GM13976 (cell line): ENCODE data around the gene NDUFB10.

Experiments used
- DNase-seq: peaks from one replicate; pipeline ENCODE4 v3.0.0; 2012; ENCODE audit warnings: low spot score
- CTCF ChIP-seq: IDR thresholded peaks from 2 replicates; pipeline ENCODE4 v1.5.1; 2012; ENCODE audit warnings: borderline replicate concordance, mild to moderate bottlenecking; ENCODE audit not compliant: insufficient read depth; ENCODE audit errors: extremely low read depth, missing control alignments, control extremely low read depth
- in situ Hi-C: fragments of 300-500 bp; cut with MboI; formaldehyde crosslinking; loops from one replicate; pipeline ENCODE4 v1.12.0; 2022; ENCODE audit warnings: low sequenced_read_pairs, mixed read lengths, inconsistent platforms; ENCODE audit not compliant: unreplicated experiment

Gene NDUFB10

GRCh38 chr16:2009164-2009711 is 49.9 kb downstream of the NDUFB10 start:
- in situ Hi-C loops: loop anchor here (25.0 kb wide), 1 partner anchor 478 kb away; the partner anchor contains the start of gene TBC1D24
- no peak for DNase-seq
- no peak for TF ChIP-seq CTCF

DNA sequence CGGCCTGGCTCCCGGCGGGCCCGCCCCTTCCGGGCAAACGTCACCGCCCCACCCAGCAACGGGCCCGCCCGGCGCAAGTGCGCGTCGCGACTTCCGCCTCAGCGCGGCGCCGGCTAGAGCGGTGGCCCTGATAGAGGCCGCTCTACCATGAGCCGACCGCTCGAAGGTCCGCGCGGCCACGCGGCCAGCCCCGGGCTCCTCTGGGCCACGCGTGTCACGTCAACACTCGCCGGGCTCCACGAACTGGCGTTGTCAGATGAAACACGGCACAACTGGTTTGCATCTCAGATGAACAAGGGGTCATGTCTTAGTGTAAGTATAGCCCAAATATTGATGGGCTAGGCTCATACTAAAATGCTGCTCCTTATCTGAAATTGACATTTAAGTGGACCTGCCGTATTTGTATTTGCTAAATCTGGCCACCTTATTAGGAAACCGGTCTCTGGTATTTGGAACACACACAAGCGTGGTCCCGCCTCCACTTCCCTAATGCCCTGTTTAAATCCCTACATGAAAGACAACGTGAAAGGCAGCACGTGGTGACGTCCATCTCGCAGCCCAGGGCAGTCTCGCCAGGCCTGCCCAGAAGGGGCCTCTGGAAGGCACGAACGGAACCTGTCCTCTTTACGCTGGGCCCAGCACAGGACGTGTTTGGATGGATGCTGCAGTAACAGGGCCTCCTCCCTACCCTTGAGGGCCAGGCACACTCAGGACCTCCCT is 50.6 kb downstream of the NDUFB10 start, which contains the start of gene ZNF598:
Gene ZNF598 (minus strand): TSS at position 31 of the 720 bp plus-strand sequence.
- DNase-seq: peak; percentile 98
- no peak for TF ChIP-seq CTCF
- in situ Hi-C loops: loop anchor here (5.0 to 25.0 kb wide), 2 partner anchors 127 to 477 kb away; partner anchors contain the start of genes PKD1 and TBC1D24
